ENCODE data around the gene MCTP1.
"Not testable (repeated sequence)": the region's sequence is repeated elsewhere in the genome, so short reads cannot be mapped to it uniquely, and the experiment has no call there.

MCTP1 gene

DNA sequence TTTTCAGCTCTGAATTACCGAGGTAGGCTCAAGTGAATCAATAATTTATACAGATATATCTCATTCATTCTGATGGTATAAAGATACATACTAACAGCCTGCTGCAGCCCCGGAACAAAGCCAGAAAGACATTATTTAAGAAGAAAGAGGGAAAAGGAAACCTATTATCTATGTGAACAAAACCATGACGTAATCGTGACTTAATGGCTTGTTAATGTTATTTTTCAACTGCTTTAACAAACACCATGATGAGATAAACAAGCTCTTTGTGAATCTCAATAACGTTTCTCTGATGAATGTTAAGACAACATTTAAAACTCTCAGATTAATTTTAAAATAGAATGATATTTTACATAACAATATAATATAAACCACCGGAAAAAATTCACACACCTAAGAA, 429.4 kb downstream of the MCTP1 start:
- DNase-seq, result peak; percentile 63

DNA sequence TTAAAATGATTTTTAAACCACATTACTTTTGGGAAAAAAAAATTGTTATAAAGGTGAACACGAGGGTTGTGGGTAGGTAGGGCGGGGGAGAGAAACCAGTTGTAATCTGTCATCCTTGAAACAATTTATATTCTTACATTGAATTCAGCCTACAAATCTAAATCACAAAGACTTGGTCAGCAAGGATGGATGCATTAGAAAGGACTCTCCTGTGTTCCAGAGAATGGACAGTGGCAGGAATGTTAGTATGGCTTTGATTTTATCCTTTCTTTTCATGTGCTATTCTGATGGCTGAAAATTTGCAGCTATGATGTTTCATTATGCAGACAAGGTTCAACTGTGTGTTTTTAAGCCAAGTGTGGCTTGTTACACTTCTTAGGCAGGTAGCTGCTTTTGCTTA, 431.8 kb downstream of the MCTP1 start:
- DNase-seq, result no peak

DNA sequence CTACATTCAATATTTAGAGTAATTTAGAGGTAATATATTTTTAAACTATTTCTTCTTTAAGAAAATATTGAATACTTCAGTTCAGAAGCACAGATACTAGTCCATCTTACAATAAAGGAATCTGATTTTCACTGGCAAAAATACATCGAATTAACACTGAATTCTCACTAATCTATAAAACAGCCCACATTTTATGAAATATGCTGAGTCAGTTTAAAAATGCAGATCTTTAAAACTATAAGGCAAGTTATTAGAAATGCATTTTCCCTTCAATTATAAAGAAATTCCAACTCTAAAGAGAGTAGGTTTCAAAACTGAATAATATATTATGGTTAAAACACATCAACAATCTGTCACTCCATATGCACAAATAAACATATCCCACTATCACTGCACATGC, 433.9 kb downstream of the MCTP1 start:
- no peak for DNase-seq

DNA sequence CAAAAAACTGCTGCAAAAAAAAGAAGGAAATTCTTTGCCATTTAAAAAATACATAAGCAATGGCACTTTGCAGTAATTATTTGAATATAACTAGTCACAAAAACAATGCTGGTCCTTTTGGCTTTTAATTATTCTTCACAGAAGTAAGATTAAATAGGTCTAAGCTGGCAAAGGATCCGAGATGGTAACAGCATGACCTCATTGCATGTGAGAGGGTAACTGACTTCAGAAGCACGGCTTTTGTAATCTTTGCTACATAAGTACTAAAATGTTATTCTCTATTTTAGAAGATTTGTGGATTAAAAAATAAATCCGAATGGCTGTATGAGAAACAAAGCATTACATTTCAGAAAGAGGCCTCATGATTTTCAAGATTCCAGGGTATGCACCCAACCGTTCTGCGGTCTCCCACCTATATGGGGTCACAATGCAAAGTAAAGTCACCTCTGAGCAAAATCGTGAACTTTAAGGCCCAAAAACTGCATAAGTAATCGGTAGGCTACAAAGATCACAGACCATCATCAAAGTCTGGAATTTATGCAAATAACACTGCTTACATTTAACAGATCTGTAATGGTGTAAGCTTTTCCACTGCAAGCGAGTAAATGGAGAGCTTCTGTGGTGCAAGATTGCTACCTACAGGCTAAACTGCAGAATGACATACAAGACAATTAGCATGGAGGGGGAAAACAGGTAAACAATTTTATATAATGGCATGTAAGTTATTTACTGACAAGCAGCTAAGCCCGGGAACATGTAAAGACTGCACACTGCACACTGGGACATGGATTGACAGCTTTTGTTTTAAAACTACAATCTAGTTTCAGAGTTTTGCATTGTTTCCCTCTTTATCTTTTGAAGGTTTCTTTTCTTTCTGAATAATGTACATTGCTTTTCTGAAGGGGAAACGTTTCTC, 434.8 kb downstream of the MCTP1 start:
- DNase-seq, result peak; percentile 48

DNA sequence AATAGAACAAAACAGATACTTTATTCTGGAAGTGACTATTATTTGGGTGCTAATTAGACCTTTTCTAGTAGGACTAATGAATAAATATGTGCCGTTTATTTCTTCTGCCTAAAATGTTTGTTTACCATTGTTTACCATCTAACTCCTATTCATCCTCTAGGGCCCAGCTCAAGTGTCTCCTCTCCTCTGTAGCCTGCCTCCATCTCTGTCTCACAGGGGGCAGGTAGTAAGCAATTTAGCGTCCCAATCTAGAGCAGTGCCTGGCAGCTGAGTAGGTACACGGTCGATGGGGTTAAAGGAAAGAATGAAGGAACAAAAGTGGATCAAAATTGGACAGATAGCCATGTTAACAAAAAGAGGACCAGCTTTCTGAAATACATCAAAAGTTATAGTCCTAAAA, 435.6 kb downstream of the MCTP1 start:
- no peak for DNase-seq

DNA sequence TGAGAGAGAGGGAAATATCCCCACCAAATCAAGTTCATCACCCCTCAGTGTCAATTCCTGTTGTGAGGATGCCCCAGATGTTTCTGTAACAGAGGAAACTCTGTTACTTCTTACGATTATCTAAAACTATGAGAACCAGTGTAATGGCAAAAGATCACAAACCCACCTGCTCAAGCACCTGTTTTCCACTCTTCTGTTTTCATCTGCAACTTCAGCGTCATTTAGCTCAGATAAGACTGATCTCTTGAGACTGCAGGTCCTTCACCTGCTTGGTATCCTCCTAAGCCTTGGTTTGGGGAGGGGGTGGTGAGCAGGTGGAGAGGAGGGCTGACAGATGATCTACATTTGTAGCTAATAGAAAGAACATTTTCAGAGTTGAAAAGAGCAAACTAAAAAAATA, 437.2 kb downstream of the MCTP1 start:
- DNase-seq, result no peak

DNA sequence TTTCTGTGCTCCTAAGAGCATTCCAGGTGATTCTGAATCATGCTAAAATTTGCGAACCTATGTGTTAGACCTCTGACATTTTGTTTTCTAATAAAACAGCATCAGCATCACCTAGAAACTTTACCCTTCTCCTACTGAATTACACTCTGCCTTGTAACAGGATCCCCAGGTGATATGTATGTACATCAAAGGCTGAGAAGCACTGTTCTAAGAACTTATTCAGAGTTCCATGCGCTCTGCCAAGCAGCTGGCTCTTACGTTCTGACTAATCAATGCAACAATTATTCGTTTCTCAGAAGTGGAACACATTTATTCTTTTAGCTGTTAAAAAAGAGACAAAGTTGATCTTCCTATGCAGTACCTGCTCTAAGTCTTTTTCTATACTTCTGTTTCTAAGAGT, 437.9 kb downstream of the MCTP1 start:
- DNase-seq, result no peak

DNA sequence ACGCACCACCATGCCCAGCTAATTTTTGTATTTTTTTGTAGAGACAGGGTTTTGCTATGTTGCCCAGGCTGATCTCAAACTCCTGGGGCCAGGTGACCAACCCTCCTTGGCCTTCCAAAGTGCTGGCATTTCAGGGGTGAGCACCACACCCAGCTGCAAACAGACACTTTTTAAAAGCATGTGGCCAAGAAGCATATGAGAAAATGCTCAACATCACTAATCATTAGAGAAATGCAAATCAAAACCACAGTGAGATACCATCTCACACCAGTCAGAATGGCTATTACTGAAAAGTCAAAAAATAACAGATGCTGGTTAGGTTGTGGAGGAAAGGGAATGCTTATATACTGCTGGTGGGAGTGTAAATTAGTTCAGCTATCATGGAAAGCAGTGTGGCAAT, 439.2 kb downstream of the MCTP1 start:
- DNase-seq, result not testable (repeated sequence)

DNA sequence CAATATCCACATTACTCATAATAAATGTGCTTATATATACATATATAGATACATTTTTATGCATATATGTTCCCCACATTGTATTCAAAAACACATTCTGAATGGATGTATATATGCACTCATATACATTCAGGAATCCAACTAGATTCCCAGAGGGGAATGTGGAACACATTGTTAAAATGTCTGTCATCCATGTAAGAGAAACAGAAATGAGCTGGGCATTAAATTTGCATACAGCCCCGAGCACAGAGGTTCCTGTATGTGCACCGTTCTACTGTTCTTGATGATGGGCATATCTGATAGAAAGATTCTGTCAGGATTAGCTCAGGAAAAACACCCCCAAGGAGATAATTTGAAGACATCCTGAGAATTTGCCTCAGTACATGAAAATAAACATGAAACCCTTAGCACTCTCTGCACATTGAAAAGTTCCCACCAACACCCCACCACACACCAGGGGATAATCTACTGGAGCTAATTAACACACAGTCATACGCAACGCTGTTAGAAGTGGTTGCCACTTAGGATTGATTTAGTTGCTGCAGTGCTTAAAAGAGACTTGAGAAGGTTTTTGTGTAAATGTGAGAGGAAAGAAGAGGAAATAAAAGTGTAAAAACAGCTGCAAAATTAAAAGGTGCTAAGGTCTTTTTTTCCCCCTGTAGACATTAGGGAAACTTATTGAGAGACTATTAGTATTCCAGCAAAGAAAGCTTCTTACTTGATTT, 443.1 kb downstream of the MCTP1 start:
- no peak for DNase-seq

DNA sequence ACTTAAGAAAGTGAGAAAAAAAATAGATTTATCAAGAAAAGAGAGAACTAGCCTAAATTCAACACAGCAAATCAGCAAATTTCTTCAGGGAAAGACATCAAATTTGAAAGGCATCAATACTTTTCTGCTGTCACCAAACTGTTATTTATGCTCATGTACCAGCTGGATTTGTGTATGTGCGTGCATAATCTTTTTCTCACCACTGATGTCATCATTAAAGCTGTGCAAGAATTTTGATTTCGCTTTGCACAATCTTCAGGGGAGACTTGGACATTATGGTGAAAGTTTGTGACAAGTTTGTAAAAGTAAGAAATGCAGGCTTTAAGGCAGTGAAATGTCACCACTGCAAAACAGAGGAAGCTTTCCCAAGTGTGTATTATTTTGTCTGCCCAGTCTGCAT, 451.0 kb downstream of the MCTP1 start:
- DNase-seq, result no peak

DNA sequence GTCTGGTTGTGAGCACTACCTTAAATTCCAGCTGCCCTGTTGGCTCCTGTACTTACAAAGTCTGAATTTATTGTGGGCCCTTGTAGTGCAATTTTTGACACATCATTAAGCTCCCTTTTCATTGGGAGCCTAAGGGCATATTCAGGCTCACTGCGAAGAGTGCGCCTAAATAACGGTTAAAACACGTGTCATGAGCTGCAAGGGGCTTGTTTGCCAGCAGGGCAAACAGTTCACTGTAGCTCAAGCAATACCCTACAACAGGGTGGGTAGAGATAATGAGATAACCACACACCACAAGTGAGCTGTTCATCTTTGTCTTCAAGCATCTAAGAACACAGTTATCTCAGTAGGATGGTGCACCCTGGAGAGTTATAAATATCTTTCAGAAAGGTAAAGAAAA, 452.2 kb downstream of the MCTP1 start:
- DNase-seq, result no peak

DNA sequence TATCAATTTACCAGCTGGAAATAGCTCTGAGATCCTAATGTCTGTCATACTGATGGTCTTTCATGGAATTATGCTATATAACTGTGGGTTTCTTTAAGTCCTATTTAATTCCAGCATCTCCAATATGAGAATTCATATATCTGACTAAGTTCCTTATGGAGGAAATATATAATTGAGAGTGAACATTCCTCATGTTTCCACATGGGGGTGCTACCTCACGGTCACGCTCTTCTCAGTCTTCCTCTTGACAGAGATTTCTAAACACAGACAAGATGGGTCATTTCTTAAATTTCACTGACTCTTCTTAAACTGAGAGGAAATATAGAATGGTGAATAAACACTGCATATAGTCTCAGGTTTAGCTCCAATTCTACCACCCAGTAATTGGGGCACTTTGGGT, 454.4 kb downstream of the MCTP1 start:
- DNase-seq, result no peak

DNA sequence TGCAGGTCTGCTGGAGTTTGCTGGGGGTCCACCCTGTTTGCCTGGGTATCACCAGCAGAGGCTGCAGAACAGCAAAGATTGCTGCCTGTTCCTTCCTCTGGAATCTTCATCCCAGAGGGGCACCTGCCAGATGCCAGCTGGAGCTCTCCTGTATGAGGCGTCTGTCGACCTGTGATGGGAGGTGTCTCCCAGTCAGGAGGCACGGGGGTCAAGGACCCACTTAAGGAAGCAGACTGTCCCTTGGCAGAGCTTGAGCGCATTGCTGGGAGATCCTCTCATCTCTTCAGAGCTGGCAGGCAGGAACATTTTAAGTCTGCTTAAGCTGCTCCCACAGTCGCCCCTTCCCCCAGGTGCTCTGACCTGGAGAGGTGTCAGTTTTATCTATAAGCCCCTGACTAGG, 456.7 kb downstream of the MCTP1 start:
- not testable (repeated sequence) for DNase-seq

DNA sequence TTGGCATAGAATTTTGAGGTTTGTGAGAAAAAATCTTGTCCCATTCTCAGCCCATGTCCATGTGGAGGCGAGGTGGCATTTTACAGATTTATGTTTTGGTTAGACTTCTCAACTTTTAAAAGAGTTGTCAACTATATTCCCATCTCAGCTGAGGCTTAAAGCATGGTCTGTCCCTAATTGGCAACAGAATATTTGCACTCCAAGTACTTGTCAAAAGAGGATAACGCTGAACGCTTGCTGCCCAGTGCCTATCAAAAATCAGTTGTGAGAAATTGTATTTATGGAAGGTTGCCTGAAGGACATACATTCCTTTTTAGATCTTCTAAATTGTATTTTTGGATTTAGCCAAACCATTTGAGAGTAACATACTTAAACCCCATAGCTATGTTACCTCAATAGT, 464.4 kb downstream of the MCTP1 start:
- DNase-seq, result no peak

DNA sequence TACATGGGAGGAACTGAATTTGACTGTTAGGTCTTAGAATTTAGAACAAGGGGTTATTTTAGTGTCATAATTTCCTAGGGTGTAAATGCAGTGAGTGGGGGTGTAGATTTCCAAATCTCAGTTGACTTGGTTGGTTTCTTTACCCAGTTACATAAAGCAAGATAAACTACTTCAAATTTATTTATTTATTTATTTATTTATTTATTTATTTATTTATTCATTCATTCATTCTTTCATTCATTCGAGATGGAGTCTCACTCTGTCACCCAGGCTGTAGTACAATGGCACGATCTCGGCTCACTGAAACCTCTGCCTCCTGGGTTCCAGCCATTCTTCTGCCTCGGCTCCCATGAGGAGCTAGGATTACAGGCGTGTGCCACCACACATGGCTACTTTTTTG, 466.0 kb downstream of the MCTP1 start:
- DNase-seq, result no peak

DNA sequence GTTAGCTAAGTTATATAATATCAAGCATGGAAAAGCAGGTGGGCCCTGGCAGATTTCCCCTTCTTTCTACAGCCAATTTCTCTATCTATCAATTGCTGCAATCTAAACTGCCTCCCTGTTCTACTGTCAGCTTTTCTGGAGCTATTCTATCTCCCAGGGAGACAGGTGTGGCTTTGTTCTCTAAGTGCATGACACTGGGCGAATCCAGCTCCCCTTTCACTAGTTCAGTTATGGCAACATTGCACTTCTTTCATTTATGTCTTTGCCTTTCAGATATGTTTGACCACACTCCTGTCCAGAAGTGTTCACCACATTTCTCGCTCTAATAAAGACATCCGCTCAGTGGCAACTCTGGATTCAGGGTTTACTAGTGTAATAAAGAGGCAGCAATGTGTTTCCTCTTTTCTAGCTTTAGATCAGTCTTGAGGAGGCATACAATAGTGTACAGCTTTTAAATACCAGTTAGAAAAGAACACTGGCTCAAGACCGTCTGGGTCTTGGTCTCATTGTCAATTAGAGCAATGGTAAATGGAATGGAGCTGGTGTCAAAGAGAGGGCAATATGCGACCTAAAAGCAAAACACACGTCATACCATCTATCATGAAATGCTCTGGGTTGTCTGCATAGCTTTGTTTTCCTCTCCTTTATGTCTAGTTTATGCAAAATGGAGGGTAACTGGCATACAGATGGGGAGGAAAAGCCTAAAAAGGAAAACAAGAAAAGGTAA, 469.4 kb downstream of the MCTP1 start:
- DNase-seq, result peak; percentile 15

DNA sequence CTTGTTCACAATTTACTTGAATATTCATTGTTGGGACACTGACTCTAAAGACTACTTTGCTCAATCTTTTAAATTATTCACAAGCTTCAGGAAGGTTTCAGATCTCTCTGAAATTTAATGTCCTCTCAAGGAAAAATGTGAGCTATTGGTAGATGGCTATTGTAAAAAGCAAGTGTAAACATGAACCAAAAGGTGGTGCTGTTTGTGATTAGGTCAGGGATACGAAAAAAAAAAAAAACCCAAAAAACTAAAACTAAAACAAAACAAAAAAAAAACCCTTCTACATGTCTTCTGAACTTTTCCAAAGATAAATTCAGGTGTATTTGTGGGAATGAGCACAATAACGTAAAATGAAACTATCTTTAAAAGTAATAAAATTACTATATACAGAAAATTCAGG, 472.7 kb downstream of the MCTP1 start:
- DNase-seq, result no peak

DNA sequence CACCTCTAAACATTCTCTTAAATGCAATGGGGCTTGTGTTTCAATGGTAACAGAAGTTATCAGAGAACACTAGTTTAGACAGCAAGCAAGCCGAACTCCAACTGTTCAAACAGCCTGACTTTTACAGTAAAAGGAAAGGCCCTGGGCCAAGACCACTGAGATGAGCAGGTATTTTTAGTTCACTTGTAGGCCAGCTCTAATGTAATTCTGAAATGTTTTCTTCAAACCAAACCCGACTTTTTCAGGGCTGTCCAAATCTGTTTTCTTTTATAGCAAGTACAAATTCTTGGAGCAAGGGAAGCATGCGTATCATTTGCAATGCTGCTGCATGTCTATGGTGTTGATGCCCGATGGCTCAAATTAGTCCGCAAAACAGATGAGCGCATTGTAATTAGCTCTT, 473.6 kb downstream of the MCTP1 start:
- no peak for DNase-seq

DNA sequence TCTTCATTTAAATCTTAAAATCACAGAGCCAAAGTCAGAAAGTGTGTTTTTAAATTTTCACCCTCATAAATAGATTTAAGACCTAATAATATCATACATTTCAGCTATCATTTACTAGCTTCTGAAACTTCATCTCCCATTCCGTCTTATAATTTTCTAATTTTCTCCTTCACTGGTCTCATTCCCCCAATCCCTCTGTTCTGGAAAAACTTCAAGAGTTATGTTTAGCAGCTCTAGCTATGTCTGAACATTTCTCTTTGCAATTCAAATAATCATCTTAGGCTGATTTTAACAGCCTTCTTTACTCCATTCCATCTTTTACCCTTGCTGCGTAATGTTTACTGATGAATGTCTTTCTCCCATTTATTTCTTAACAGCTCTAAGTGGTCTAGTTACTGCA, 474.0 kb downstream of the MCTP1 start:
- DNase-seq, result no peak

DNA sequence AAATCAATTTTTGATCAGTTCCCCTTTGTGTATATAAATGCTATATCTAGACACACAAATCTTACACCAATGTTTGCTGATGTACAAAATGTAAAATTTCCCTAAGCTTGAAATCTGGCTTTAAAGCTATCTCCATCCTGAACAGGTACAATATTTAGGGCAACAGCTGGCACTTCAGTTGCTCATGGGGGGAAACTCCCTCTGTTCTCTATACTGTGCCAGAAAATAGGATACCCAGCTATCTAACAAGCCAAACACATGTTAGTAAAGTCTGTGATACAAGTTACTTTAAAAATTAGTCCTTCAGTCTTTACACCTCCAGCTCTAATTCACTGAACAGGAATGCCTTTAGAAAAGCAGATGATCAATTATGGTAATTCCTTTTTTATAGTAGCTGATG, 474.6 kb downstream of the MCTP1 start:
- no peak for DNase-seq

DNA sequence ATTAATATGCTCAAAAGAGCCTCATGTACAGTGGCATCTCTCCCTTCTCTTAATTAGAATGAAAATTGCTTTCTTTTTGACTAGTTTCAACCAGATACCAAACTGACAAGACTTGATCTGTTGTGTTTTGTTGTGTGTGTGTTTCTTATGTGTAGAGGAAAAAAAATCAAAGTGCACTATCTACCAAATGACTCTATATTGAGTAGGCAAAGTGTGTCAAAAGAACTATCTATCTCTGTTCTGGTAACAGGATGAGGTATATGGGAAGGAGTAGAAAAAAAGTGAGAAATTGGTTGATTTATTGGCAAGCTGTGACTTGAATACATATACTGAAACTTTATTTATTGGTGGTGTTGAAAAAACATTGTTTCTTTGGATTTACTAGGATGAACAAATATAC, 476.4 kb downstream of the MCTP1 start:
- no peak for DNase-seq

DNA sequence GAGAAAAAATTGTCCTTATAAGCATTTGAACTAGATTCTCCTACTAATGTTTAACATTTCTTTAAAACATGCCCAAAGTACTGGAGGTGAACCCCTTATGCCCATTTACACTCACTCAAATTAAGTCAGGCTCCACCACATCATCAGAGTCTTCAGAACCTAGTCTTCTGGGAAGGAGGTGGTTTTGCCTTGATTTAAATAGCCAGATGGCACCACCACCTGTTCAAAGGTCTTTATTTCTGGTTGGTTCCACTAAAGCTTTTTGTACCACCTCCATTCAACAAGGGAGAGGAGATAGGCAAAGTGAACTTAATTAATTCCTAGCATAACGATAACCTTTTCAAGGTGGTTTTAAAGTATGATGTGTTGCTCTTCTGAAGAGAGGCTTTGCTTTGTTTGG, 476.9 kb downstream of the MCTP1 start:
- DNase-seq, result no peak

DNA sequence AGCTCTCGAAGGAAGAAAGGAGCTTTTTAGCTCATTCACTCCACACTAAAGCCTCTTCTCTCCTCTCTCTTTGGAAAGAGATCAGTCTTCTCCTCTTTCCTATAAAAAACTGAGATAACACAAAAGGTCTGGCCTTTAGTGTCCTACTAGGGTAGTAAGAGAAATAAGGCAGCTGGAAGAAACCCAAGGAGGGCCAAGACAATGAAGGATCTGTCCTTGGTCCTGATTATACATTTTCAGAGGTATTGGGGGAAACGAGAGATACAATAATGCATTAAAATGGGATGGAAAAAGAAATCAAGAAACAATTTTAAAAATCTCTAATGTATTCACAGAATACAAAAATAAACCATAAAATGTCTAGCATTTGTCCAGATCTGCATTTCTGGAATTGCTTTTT, 482.4 kb downstream of the MCTP1 start:
- no peak for DNase-seq

DNA sequence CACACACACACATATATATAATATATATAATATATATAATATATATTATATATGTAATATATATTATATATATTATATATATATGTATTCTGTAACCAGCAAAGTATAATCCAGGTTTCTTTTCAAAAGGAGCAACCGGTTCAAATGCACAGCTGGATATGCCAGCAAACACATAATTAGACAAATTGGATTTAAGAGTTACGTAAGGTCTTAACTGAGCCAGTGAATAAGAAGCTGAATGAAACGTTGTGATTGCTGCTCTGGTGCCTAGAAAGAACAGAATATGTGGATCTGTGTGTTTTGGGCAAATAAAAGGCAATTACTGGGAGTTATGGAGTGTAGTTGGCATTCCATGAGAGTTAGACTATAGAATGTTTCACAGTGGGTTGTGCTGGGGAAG, 488.3 kb downstream of the MCTP1 start:
- DNase-seq, result no peak

Data from NCI-H748 treated with DMSO at 0.1 percent for 48 hours (cell line).